GM12878 (cell line): ENCODE results near the gene RETREG1. TPM values are rescaled to one million over a fixed set of nuclear protein-coding genes. Genes with fewer than 3 reads are reported as not detected.

Experiments
- ATAC-seq: fragments of 200-7000 bp; cut with Tn5 transposase; 3 replicates; pipeline ENCODE4 v1.9.1; 2020; ENCODE audit warnings: mild to moderate bottlenecking, moderate library complexity
- BruUV-seq: library from RNA; stranded (reverse); fragments of 400-500 nt; replicated peaks from 2 replicates; lab custom pipeline; 2021; lab: Mats Ljungman, UMichigan
- CTCF ChIA-PET: fragments of 300-600 bp; sonication (Branson Sonifier 250); formaldehyde crosslinking; extraction: SDS; loops from one replicate; lab custom pipeline; 2021; ENCODE audit warnings: inconsistent platforms; lab: Yijun Ruan, JAX
- POLR2A ChIA-PET: fragments of 350-600 bp; formaldehyde crosslinking; extraction: SDS; loops from one replicate; lab custom pipeline; 2021; ENCODE audit warnings: inconsistent platforms; lab: Charles Lee
- RAD21 ChIA-PET: fragments of 300-600 bp; sonication (Branson Sonifier 250); formaldehyde crosslinking; loops from one replicate; lab custom pipeline; 2023; ENCODE audit warnings: antibody characterized with exemption; ENCODE audit not compliant: unreplicated experiment; lab: Charles Lee
- SMC1A ChIA-PET: fragments of 300-600 bp; sonication (Branson Sonifier 250); formaldehyde crosslinking; loops from one replicate; lab custom pipeline; 2023; ENCODE audit not compliant: unreplicated experiment, uncharacterized antibody; lab: Charles Lee
- DNase-seq: peaks from one replicate; pipeline ENCODE4 v3.0.0-alpha.2; 2011; ENCODE audit warnings: low read depth, low spot score
- FAIRE-seq: peaks from 3 replicates; lab custom pipeline; 2011; peaks lifted over from hg19 to GRCh38; lab: Jason Lieb, UNC
- H2AFZ ChIP-seq: 2 replicates; pipeline ENCODE4 v1.6.0; 2011; ENCODE audit warnings: low read depth, low read length, control low read depth; ENCODE audit not compliant: control insufficient read depth
- H3K27ac ChIP-seq: 2 replicates; pipeline ENCODE4 v1.5.1; 2011; ENCODE audit warnings: control low read depth; ENCODE audit not compliant: control insufficient read depth, insufficient read depth
- H3K27me3 ChIP-seq, 2 experiments: replicated peaks in 1 of 2; 2 replicates each; pipeline versions ENCODE4 v1.6.0 to v1.6.1; 2011; ENCODE audit warnings: low read length in 1 of 2; ENCODE audit not compliant: control insufficient read depth in 2 of 2, insufficient read depth in 2 of 2
- H3K36me3 ChIP-seq, 2 experiments: 2 replicates each; pipeline ENCODE4 v1.5.1; 2011; ENCODE audit warnings: low read length in 1 of 2; ENCODE audit not compliant: control insufficient read depth in 2 of 2, insufficient read depth in 2 of 2
- H3K4me1 ChIP-seq: 2 replicates; pipeline ENCODE4 v1.6.1; 2011; ENCODE audit warnings: mild to moderate bottlenecking, low read length, moderate library complexity, mixed read lengths; ENCODE audit not compliant: control insufficient read depth, insufficient read depth
- H3K4me2 ChIP-seq: 2 replicates; pipeline ENCODE4 v1.6.0; 2011; ENCODE audit warnings: control low read depth; ENCODE audit not compliant: control insufficient read depth, insufficient read depth
- H3K4me3 ChIP-seq: fragments of 200-600 bp; sonication (generic); 2 replicates; pipeline ENCODE4 v1.5.1; 2016
- H3K79me2 ChIP-seq: 2 replicates; pipeline ENCODE4 v1.6.0; 2011; ENCODE audit warnings: low read length; ENCODE audit not compliant: control insufficient read depth, insufficient read depth
- H3K9ac ChIP-seq: 2 replicates; pipeline ENCODE4 v1.8.0; 2011; ENCODE audit warnings: low read length, control low read depth, mixed read lengths; ENCODE audit not compliant: control insufficient read depth, insufficient read depth
- H3K9me3 ChIP-seq: replicated peaks from 3 replicates; pipeline ENCODE4 v1.5.1; 2011; ENCODE audit warnings: mild to moderate bottlenecking, low read length; ENCODE audit not compliant: control insufficient read depth, insufficient read depth
- H4K20me1 ChIP-seq: 2 replicates; pipeline ENCODE4 v1.6.0; 2011; ENCODE audit not compliant: control insufficient read depth, insufficient read depth
- CBX5 ChIP-seq: sonication (generic); IDR thresholded peaks from 2 replicates; pipeline ENCODE4 v1.6.1; 2016; ENCODE audit warnings: low read depth, moderate library complexity, mild to moderate bottlenecking, inconsistent platforms
- CHD1 ChIP-seq: IDR thresholded peaks from 2 replicates; pipeline ENCODE4 v1.6.1; 2012; ENCODE audit warnings: low read depth, low read length, improper control_type of control experiment
- CHD2 ChIP-seq: IDR thresholded peaks from 2 replicates; pipeline ENCODE4 v1.6.1; 2011; ENCODE audit warnings: low read depth, low read length, improper control_type of control experiment, borderline replicate concordance
- EP300 ChIP-seq, 2 experiments: fragments of 150-350 bp in 1 of 2; IDR thresholded peaks; 2 replicates each; pipeline ENCODE4 v1.6.1; 2011 to 2012; ENCODE audit warnings: low read depth in 2 of 2, low read length in 2 of 2, borderline replicate concordance in 1 of 2, improper control_type of control experiment in 1 of 2, inconsistent platforms in 1 of 2; ENCODE audit not compliant: control insufficient read depth in 1 of 2
- HDAC6 ChIP-seq: fragments of 200-600 bp; sonication (generic); IDR thresholded peaks from one replicate; pipeline ENCODE4 v1.8.0; 2017; ENCODE audit warnings: antibody characterized with exemption; ENCODE audit not compliant: unreplicated experiment
- MEF2B ChIP-seq: fragments of 450-650 bp; IDR thresholded peaks from 2 replicates; pipeline ENCODE4 v1.6.1; 2018; ENCODE audit warnings: mild to moderate bottlenecking, moderate library complexity; ENCODE audit not compliant: partially characterized antibody, poor library complexity, severe bottlenecking
- PBX3 ChIP-seq: IDR thresholded peaks from 2 replicates; pipeline ENCODE4 v1.6.1; 2011; ENCODE audit warnings: mild to moderate bottlenecking, low read depth, low read length, moderate library complexity; ENCODE audit not compliant: insufficient replicate concordance
- PKNOX1 ChIP-seq: fragments of 450-650 bp; IDR thresholded peaks from 2 replicates; pipeline ENCODE4 v1.6.1; 2016; ENCODE audit warnings: mild to moderate bottlenecking
- REST ChIP-seq: IDR thresholded peaks from 2 replicates; pipeline ENCODE4 v1.6.1; 2012; ENCODE audit warnings: mild to moderate bottlenecking, low read depth, low read length
- SP1 ChIP-seq: IDR thresholded peaks from one replicate; pipeline ENCODE4 v1.6.1; 2011; ENCODE audit warnings: low read depth, low read length
- ZNF217 ChIP-seq: fragments of 450-650 bp; IDR thresholded peaks from 2 replicates; pipeline ENCODE4 v1.6.1; 2017; ENCODE audit warnings: antibody characterized with exemption, mild to moderate bottlenecking
- ZNF687 ChIP-seq: fragments of 450-650 bp; IDR thresholded peaks from 2 replicates; pipeline ENCODE4 v1.6.1; 2017; ENCODE audit warnings: mild to moderate bottlenecking, moderate library complexity
- WGBS: methylation state at CpG from one replicate; pipeline ENCODE4 v1.1.6; 2016; ENCODE audit warnings: low lambda C conversion rate; ENCODE audit not compliant: insufficient replicate concordance, insufficient coverage; ENCODE audit errors: missing lambda C conversion rate; 5-methylcytosine and 5-hydroxymethylcytosine counted together
- in situ Hi-C: fragments of 300-500 bp; cut with MboI; formaldehyde crosslinking; loops from 9 replicates; pipeline ENCODE4 v1.14.3; 2018; ENCODE audit warnings: mixed read lengths
- intact Hi-C: fragments of 100-400 bp; cut with micrococcal nuclease; formaldehyde crosslinking; loops from one replicate; pipeline ENCODE4 v1.14.2; 2022; ENCODE audit not compliant: unreplicated experiment
- polyA plus RNA-seq, 11 experiments: library from polyadenylated mRNA; depleted of rRNA in 4 of 11; unstranded in 6 of 11; stranded (reverse) in 5 of 11; fragments of >200 nt; fragmentation: Nextera tagmentation in 4 of 11; fragmentation: Illumina TruSeq in 1 of 11; extraction: Ambion mirVana in 4 of 11; extraction: Trizol in 1 of 11; gene quantifications; 1 replicate in 1 of 11; 2 replicates in 10 of 11; pipeline versions ENCODE4 v1.2.1 to v1.2.3, GENCODE V29; 2011 to 2016; ENCODE audit warnings: inconsistent platforms in 2 of 11, missing spikeins in 2 of 11, low read depth in 1 of 11
- total RNA-seq, 4 experiments: library from RNA; depleted of rRNA in 3 of 4; stranded (reverse); fragments of >200 nt in 3 of 4; fragmentation: Illumina TruSeq in 1 of 4; extraction: Trizol in 1 of 4; gene quantifications; 2 replicates each; pipeline versions ENCODE4 v1.2.1 to v1.2.3, GENCODE V29; 2013 to 2021

The RETREG1 gene
- total and polyA plus RNA-seq, 10 of the 15 experiments (the other 5 are each of a cell fraction or from before 2014, with no cell fraction given) = 3.9 to 8.9 (median 6.4) TPM

- ChIA-PET SMC1A (no interaction called here), RAD21 (no interaction called here), CTCF (interaction anchor here (1.3 to 2.0 kb wide), 2 partner anchors 14 to 19 kb away, joined by 3 to 9 read pairs; no protein-coding TSS in a partner anchor), POLR2A (no interaction called here)
- ATAC-seq (no peak), DNase-seq (no peak), FAIRE-seq (no peak)
- intact Hi-C loops = no loop called here
- no peak overlapping the region for H3K27ac ChIP-seq
- H4K20me1 ChIP-seq = no peaks in the 10 kb centered on the region
- H2AFZ ChIP-seq = no peak overlapping the region
- no peaks in the 10 kb centered on the region for H3K27me3 ChIP-seq
- H3K9me3 ChIP-seq = no peaks in the 10 kb centered on the region
- no peak overlapping the region for H3K9ac ChIP-seq
- 0% methylated on average over 1 of the region's 1 CpG for WGBS
- BruUV-seq = no TSS peak
- H3K79me2 ChIP-seq = no peaks in the 10 kb centered on the region
- no peaks in the 10 kb centered on the region for H3K4me1 ChIP-seq
- no peak overlapping the region for H3K4me3 ChIP-seq
- H3K4me2 ChIP-seq = no peak overlapping the region
- in situ Hi-C loops = no loop called here
- H3K36me3 ChIP-seq = no peaks in the 10 kb centered on the region
- TF ChIP-seq PBX3 (no peak), HDAC6 (no peak), ZNF217 (no peak), CBX5 (no peak), EP300 (IDR thresholded peaks at IDR 0.05; ENCODE audit: borderline replicate concordance in 1 of 2, control insufficient read depth in 1 of 2, low read depth in 2 of 2, low read length in 2 of 2) (no peak), PKNOX1 (no peak), ZNF687 (no peak), CHD2 (no peak), MEF2B (no peak), REST (no peak), SP1 (no peak), CHD1 (no peak)
These were observed 178.8 kb downstream of the RETREG1 start for GRCh38 chr5:16437977-16438376.
